Measurements from ENCODE around the gene NDOR1.

Gene NDOR1

GRCh38 chr9:137205126-137206069, at the start of gene NDOR1, which contains the start of gene TMEM203:
TSS of gene NDOR1 (plus strand) at chr9:137205700. CDS start at chr9:137205778, 78 bp downstream.
TSS of gene TMEM203 (minus strand) at chr9:137205648. CDS start at chr9:137205414, 234 bp downstream.
- peak; percentile 84 for DNase-seq (ENCODE audit: low spot score)

- DNase-seq (ENCODE audit: low spot score), result no peak
Measured at GRCh38 chr9:137156567-137157375, 48.7 kb upstream of the NDOR1 start.

GRCh38 chr9:137157618-137158415, 47.7 kb upstream of the NDOR1 start:
- DNase-seq (ENCODE audit: low spot score), result no peak

- DNase-seq (ENCODE audit: low spot score), result no peak
Measured at GRCh38 chr9:137158625-137159024, 46.9 kb upstream of the NDOR1 start.

GRCh38 chr9:137159105-137160053, 46.1 kb upstream of the NDOR1 start:
- no peak for DNase-seq (ENCODE audit: low spot score)

- DNase-seq (ENCODE audit: low spot score), result no peak
Measured at GRCh38 chr9:137160054-137160425, 45.5 kb upstream of the NDOR1 start.

GRCh38 chr9:137160716-137161557, 44.6 kb upstream of the NDOR1 start:
- DNase-seq (ENCODE audit: low spot score), result no peak

GRCh38 chr9:137161558-137162486, 43.7 kb upstream of the NDOR1 start:
- DNase-seq (ENCODE audit: low spot score), result no peak

GRCh38 chr9:137162505-137163364, 42.8 kb upstream of the NDOR1 start:
- no peak for DNase-seq (ENCODE audit: low spot score)

GRCh38 chr9:137163365-137163715, 42.2 kb upstream of the NDOR1 start:
- no peak for DNase-seq (ENCODE audit: low spot score)

- no peak for DNase-seq (ENCODE audit: low spot score)
Measured at GRCh38 chr9:137163805-137164204, 41.7 kb upstream of the NDOR1 start.

GRCh38 chr9:137164370-137165249, 40.9 kb upstream of the NDOR1 start:
- DNase-seq (ENCODE audit: low spot score), result no peak

GRCh38 chr9:137165250-137165836, 40.2 kb upstream of the NDOR1 start:
- DNase-seq (ENCODE audit: low spot score), result no peak

GRCh38 chr9:137166380-137167229, 38.9 kb upstream of the NDOR1 start:
- DNase-seq (ENCODE audit: low spot score), result no peak

GRCh38 chr9:137167277-137167746, 38.2 kb upstream of the NDOR1 start:
- DNase-seq (ENCODE audit: low spot score), result no peak
